HG02938 (cell line): ENCODE measurements around the gene GIMAP8.
"Not testable (repeated sequence)": the region's sequence is repeated elsewhere in the genome, so short reads cannot be mapped to it uniquely, and the experiment has no call there.

Experiments
- ATAC-seq: cut with Tn5 transposase; IDR thresholded peaks from one replicate; pipeline ENCODE4 v1.9.1; 2021; ENCODE audit warnings: mild to moderate bottlenecking, moderate library complexity; ENCODE audit not compliant: unreplicated experiment

The GIMAP8 gene

GRCh38 chr7:150507947-150508602 lies 57.6 kb downstream of the GIMAP8 start:
- ATAC-seq: no peak

- ATAC-seq: no peak
Measured at GRCh38 chr7:150511048-150511447, 60.6 kb downstream of the GIMAP8 start.

GRCh38 chr7:150513758-150514157 lies 63.3 kb downstream of the GIMAP8 start:
- no peak for ATAC-seq

- ATAC-seq: peak; percentile 57
Measured at GRCh38 chr7:150514748-150515222, 64.4 kb downstream of the GIMAP8 start, which contains the start of gene GIMAP7. Gene GIMAP7 (plus strand): TSS chr7:150514872. CDS start chr7:150519975, 5,103 bp downstream.

- peak; percentile 13 for ATAC-seq
Measured at GRCh38 chr7:150515248-150516147, 65.1 kb downstream of the GIMAP8 start.

GRCh38 chr7:150516956-150517745 lies 66.7 kb downstream of the GIMAP8 start:
- ATAC-seq: no peak

- no peak for ATAC-seq
Measured at GRCh38 chr7:150519310-150519709, 68.9 kb downstream of the GIMAP8 start.

- no peak for ATAC-seq
Measured at GRCh38 chr7:150520145-150520544, 69.7 kb downstream of the GIMAP8 start.

GRCh38 chr7:150522931-150523330 lies 72.5 kb downstream of the GIMAP8 start:
- ATAC-seq: not testable (repeated sequence)

- ATAC-seq: no peak
Measured at GRCh38 chr7:150524018-150524417, 73.6 kb downstream of the GIMAP8 start.
